ENCODE results near the gene BEGAIN. TPM values are rescaled to one million over a fixed set of nuclear protein-coding genes. Genes with fewer than 3 reads are reported as not detected.
A peak's percentile ranks its signal among the peaks of the same experiment; 100 is the strongest.

BEGAIN gene
- total RNA-seq, 1 donor from 2014 or later, result 1.5 TPM

DNA sequence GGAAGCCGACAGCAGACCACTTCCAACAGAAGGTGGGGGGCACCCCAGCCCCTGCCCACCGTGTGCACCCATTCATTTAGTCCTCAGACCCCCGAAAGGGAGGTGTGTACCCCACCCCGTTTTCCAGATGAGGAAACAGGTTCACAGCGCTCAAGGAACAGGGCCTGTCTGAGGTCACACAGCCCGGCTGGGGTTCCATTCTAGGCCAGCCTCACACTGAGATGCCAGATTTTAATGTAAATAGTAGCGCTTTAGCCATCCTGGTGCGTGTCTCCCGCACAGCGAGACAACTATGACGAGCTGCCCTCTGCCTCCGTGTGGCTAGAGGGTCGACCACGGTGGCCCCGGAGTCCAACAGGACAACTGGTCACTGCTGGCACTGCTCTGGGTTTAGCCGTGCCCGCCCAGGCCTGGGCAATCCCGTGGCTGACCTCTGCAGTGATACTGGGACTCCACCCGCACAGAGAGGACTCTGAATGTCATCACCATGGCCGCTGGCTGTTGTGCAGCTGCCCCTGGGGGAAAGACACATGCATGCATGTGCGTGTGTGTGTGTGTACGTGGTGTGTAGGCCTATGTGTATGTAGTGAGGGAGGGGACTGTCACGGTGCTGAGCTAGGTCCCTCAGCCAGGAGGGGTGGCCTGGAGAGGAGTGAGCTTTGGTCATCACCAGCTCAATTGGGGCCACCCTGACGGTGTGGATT lies 31.6 kb downstream of the BEGAIN start:
- no peaks in the 10 kb centered on the region for H3K27me3 ChIP-seq
- intact Hi-C loops (cut with DNase I), result no loop called here
- TF ChIP-seq, protein P1, sequence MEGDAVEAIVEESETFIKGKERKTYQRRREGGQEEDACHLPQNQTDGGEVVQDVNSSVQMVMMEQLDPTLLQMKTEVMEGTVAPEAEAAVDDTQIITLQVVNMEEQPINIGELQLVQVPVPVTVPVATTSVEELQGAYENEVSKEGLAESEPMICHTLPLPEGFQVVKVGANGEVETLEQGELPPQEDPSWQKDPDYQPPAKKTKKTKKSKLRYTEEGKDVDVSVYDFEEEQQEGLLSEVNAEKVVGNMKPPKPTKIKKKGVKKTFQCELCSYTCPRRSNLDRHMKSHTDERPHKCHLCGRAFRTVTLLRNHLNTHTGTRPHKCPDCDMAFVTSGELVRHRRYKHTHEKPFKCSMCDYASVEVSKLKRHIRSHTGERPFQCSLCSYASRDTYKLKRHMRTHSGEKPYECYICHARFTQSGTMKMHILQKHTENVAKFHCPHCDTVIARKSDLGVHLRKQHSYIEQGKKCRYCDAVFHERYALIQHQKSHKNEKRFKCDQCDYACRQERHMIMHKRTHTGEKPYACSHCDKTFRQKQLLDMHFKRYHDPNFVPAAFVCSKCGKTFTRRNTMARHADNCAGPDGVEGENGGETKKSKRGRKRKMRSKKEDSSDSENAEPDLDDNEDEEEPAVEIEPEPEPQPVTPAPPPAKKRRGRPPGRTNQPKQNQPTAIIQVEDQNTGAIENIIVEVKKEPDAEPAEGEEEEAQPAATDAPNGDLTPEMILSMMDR (IDR thresholded peaks at IDR 0.05), result no peak
- no peak for ATAC-seq
- H3K27ac ChIP-seq, result no peak overlapping the region
- H3K9me3 ChIP-seq, result no peaks in the 10 kb centered on the region
- no peak for DNase-seq
- no peaks in the 10 kb centered on the region for H3K36me3 ChIP-seq
- no peaks in the 10 kb centered on the region for H3K4me1 ChIP-seq
- H3K4me3 ChIP-seq, result no peak overlapping the region

DNA sequence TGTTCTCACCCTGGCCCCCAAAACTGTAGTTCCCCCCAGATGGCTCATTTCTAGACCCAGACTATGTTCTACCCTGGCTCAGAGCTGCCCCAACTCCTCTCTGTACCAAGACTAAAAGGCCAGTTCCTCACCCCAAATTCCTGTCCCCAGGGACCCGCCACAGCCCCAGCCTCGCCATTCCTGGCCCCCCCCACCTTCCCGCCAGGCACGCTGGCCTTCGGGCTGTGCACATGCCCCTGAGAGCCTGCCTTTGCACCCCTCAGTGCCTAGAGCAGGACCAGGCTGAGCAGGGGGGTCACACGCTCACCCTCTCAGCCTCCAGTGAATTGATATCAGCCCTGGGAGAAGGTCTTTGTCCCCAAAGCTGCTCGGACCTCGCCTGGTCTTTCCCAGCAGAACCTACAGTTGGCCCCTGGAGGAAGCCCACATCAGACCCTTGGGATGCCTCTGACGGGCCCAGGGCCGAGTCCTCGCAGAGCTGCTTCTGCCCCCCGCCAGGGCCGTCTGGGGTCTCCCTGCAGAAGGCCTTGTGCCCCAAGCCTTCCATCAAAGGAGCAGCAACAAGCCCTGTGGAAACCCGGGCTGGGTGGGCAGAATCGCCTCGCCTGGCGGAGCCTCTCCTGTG lies 32.4 kb downstream of the BEGAIN start:
- DNase-seq, result no peak
- intact Hi-C loops (cut with DNase I), result no loop called here
- no peaks in the 10 kb centered on the region for H3K36me3 ChIP-seq
- ATAC-seq, result no peak
- H3K27me3 ChIP-seq, result no peaks in the 10 kb centered on the region
- TF ChIP-seq, protein P1 (IDR thresholded peaks at IDR 0.05), result no peak
- H3K4me3 ChIP-seq, result no peak overlapping the region
- no peaks in the 10 kb centered on the region for H3K4me1 ChIP-seq
- no peaks in the 10 kb centered on the region for H3K9me3 ChIP-seq
- H3K27ac ChIP-seq, result no peak overlapping the region

DNA sequence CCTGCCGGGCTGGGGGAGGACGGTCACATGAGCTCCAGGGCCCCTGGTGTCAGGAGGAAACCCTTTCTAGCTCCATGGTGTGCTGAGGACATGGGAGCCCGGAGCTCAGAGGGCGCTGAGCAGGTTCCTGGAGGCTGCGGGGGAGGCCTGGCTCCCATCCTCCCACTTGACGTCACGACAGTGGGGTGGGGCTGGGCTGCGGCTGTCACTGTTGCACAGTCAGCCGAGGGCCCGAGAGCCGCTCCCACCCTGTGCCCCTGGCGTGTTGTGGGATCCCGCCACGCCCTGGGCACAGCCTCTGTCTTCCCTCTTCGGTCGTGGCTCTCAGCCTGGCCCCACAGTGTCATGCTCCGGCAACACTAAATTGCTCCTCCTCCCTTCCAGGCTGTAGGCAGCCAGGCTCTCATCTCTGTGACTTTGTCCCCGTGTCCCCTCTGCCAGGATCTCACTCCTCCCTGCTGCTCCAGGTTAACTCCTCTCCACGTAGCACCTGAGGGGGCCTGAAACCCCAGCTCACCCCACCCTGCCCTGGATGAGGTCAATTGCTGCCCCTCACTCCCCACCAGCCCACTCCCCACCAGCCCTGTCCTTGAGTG lies 33.0 kb downstream of the BEGAIN start:
- Histone ChIP-seq H3K4me1 (no peaks in the 10 kb centered on the region), H3K4me3 (no peak overlapping the region), H3K36me3 (no peaks in the 10 kb centered on the region), H3K9me3 (no peaks in the 10 kb centered on the region), H3K27ac (no peak overlapping the region), H3K27me3 (no peaks in the 10 kb centered on the region)
- ATAC-seq (peak; percentile 63), DNase-seq (peak; percentile 74)
- TF ChIP-seq, protein P1 (IDR thresholded peaks at IDR 0.05), result no peak
- intact Hi-C loops (cut with DNase I), result no loop called here

DNA sequence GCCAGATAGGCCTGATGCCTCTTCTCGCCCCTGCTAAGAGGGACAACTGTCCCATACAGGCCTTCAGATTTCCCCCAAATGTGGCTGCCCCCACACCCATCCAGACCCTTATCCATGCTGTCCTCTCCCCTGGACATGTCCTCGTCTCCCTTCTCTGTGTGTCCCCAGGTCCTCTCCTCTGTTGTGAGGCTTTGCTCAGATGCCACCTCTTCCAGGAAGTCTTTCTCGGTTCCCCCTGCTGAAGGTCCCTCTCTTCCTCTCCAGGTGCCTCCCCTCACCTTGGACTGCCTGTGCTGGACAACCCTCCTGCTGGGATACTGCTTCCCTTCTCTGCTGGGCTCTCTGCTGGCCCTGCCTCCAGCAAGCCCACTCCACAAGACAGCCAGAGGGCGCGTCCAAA lies 33.7 kb downstream of the BEGAIN start:
- intact Hi-C loops (cut with DNase I), result no loop called here
- no peak overlapping the region for H3K27ac ChIP-seq
- no peak overlapping the region for H3K4me3 ChIP-seq
- H3K4me1 ChIP-seq, result peaks cover under 1% of the 10 kb centered on the region
- ATAC-seq, result no peak
- H3K9me3 ChIP-seq, result no peaks in the 10 kb centered on the region
- no peak for DNase-seq
- TF ChIP-seq, protein P1 (IDR thresholded peaks at IDR 0.05), result no peak
- H3K27me3 ChIP-seq, result no peaks in the 10 kb centered on the region
- no peaks in the 10 kb centered on the region for H3K36me3 ChIP-seq

DNA sequence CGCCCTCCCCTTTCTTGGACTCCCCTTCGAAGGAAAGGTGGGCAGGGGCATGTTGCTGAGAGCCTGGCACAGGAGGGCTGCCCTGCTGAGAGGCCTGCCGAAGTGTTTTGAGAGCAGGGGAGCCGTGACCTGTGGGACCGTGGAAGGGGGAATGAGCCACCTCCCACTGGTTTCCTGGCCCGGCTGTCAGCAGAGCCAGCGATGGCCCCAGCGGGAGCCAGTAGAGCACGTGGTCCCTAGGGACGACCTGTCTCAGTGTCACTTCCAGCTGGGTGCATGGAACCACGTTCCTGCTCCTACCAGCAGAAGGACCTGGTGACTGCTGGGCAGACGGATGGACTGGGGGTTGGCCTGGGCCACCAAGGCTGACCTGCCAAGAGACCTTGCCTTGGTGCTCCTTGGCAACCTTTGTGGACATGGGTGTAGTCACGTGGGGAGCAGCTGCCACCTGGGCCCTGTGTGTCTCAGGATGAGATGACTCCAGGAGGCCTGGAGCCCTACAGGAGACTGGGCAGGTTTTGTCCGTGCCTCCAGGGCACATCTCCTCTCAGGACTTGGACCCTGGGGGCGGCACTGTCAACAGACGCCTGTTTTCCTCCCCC lies 34.6 kb downstream of the BEGAIN start:
- Histone ChIP-seq H3K9me3 (no peaks in the 10 kb centered on the region), H3K27ac (no peak overlapping the region), H3K36me3 (no peaks in the 10 kb centered on the region), H3K4me3 (no peak overlapping the region), H3K27me3 (no peaks in the 10 kb centered on the region), H3K4me1 (peaks cover 9% of the 10 kb centered on the region)
- DNase-seq (no peak), ATAC-seq (no peak)
- intact Hi-C loops (cut with DNase I), result no loop called here
- TF ChIP-seq, protein P1 (IDR thresholded peaks at IDR 0.05), result no peak
